KOPT-K1 (cell line): ENCODE measurements around the gene METTL17.

Experiments
- H3K27ac ChIP-seq: fragments of 200-600 bp; sonication (generic); 2 replicates; pipeline ENCODE4 v1.5.1; 2016; ENCODE audit warnings: antibody characterized with exemption, mild to moderate bottlenecking, low read depth, low read length; ENCODE audit not compliant: poor library complexity, severe bottlenecking
- H3K36me3 ChIP-seq: fragments of 200-600 bp; sonication (generic); 2 replicates; pipeline ENCODE4 v1.5.1; 2017; ENCODE audit warnings: antibody characterized with exemption, mild to moderate bottlenecking, low read length, moderate library complexity; ENCODE audit not compliant: insufficient read depth
- H3K9me3 ChIP-seq: fragments of 200-600 bp; sonication (generic); 2 replicates; pipeline ENCODE4 v1.5.1; 2017; ENCODE audit warnings: antibody characterized with exemption, low read length, mild to moderate bottlenecking; ENCODE audit not compliant: insufficient read depth, poor library complexity, severe bottlenecking

METTL17 gene

DNA sequence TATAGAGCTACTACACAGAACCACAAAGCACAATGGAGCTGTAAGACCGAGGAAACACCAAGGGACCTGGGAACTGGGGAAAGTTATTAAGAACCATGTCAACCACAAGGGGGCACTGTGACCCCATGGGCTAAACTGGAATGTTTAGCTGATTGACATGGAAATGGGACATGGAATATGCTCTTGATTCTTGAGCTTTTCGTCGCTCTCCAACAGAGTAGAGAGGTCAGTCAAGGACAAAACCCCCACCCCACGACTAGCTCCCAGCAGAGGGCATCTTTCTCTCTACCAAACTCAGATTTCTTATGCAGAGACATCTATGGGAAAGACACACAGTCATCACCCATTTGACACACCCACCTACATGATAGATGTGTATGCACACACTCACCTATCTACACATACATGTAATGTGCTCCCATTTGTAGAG lies 25.0 kb downstream of the METTL17 start:
- Histone ChIP-seq H3K36me3 (no peaks in the 10 kb centered on the region), H3K27ac (no peak overlapping the region), H3K9me3 (no peaks in the 10 kb centered on the region)

DNA sequence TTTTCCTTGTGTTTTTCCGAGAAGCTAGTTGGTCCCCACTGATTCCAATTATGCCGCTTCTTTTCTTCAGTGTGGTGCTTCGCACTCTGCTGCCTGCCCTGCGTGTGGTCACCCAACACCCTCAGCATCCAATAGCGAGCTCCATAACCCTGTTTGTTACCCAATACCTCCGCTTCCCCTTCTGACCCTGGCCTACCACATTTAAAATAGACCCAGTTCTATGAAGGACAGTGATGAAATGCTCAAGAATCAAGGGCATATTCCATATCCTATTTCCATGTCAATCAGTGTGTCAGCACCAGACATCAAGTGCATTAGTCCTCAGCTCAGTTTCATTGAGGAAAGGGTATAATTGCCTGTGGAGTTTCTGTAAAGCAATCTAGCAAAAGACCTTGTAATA lies 25.5 kb downstream of the METTL17 start:
- no peaks in the 10 kb centered on the region for H3K36me3 ChIP-seq
- no peaks in the 10 kb centered on the region for H3K9me3 ChIP-seq
- no peak overlapping the region for H3K27ac ChIP-seq

DNA sequence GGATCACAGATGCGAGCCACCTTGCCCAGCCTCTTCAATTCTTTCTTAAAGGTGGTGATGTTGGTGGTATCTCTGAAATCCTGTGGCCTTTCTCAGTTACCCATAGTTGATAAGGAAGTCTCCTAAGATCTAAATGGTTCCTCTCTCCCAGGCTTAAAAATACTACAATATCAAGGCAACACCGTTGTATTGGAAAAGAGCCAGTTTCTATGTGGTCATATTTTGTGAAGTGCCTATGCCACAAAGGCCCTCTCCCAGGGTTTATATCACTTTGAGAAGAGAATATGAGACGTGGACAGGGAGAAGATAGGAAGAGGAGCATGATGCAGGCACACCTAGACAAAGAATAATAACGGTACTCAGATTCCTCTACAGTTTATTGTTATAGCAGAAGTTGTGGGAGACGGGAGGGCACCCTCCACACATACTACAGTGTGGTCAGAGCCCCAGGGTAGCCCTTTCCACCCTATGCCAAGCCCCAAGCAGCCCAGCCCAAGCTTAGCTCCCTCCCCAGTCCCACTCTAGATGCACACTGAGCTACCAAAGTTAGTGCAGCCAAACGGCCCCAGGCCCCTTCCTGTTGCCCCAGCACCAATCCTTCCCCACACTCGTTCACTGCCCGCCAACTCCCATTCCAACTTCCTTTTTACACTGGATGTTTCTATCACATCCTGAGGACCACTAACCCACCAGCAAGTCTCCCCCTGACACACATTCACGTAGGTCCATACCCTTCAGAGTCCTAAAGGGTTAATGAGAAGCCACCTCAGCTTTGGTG lies 26.8 kb downstream of the METTL17 start:
- no peaks in the 10 kb centered on the region for H3K36me3 ChIP-seq
- no peak overlapping the region for H3K27ac ChIP-seq
- no peaks in the 10 kb centered on the region for H3K9me3 ChIP-seq

DNA sequence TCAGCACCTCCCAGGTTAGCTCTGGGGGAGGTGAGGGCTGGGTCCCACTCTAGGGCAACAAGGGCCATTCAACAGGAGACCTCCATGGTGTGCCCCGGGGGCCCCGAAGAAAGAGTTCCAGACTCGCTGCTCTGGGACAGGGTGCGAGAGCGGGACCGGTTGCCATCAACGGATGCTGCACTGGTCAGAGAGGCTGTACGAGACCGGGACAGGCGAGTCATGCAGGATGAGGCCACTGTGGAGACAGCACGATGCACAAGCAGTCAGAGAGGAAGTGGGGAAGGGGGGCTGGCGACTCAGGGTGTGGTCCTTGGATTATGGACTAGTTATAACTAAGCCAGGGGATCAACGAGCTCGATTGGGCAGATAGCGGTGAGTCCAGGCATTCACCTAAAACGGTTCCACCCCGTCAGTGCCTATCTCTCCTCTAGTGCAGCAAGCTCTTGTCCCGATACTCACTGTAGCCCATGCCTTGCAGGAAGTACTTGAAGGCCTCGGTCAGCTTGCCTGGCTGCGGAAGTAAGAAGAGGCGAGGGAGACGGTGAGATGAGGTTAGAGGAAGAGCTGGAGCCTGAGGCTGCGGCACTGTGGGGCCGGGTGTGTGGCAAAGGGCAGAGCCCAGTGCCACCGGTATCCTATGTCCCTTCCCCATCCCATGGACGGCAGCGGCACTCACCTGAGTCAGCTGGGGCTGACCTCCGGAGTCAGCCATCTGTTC lies 27.9 kb downstream of the METTL17 start:
- Histone ChIP-seq H3K36me3 (no peaks in the 10 kb centered on the region), H3K9me3 (no peaks in the 10 kb centered on the region), H3K27ac (no peak overlapping the region)

GRCh38 chr14:21018286-21018685 lies 28.5 kb downstream of the METTL17 start:
- Histone ChIP-seq H3K27ac (no peak overlapping the region), H3K9me3 (no peaks in the 10 kb centered on the region), H3K36me3 (no peaks in the 10 kb centered on the region)

DNA sequence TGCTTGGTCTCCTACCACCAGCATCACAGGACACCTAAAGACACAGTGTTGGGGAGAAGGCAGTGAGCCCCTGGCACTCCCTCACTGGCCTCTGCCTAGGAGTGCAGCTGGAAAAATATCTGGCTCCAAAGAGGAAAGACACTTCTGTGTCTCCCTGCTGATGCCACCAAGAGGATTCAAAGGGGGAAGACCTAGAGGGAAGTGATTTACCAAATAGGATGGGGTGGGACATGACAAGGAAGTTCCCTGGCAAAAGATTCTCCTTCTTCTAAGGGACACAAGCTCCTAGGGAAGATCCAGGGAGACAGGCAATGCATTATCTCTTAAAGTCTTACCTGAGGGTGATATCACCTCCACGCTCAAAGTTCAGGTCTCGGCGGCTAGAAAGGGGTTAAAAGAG lies 29.0 kb downstream of the METTL17 start:
- H3K27ac ChIP-seq = no peak overlapping the region
- H3K36me3 ChIP-seq = no peaks in the 10 kb centered on the region

DNA sequence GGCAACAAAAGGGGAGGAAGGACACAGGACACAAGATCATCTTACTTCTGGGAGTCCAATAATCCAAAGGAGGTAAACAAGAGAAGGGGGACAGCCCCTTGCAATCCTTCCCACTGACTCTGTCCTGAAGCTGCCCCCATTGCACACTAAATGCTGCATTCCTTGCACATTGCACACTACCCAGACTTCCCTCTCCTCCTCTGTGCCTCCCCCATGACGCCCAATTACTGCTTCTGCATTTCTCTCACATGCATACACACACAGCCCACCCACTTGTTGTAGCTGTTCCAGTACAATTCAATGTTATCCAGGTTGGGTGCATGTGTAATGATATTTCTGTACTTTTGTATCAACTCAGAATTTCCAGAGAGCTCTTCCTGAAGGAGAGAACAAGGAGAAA lies 29.6 kb downstream of the METTL17 start:
- H3K27ac ChIP-seq = no peak overlapping the region
- H3K36me3 ChIP-seq = no peaks in the 10 kb centered on the region
- H3K9me3 ChIP-seq = no peaks in the 10 kb centered on the region

More for the DNA sequence above, 29.0 kb downstream of the METTL17 start:
- H3K9me3 ChIP-seq = no peaks in the 10 kb centered on the region

DNA sequence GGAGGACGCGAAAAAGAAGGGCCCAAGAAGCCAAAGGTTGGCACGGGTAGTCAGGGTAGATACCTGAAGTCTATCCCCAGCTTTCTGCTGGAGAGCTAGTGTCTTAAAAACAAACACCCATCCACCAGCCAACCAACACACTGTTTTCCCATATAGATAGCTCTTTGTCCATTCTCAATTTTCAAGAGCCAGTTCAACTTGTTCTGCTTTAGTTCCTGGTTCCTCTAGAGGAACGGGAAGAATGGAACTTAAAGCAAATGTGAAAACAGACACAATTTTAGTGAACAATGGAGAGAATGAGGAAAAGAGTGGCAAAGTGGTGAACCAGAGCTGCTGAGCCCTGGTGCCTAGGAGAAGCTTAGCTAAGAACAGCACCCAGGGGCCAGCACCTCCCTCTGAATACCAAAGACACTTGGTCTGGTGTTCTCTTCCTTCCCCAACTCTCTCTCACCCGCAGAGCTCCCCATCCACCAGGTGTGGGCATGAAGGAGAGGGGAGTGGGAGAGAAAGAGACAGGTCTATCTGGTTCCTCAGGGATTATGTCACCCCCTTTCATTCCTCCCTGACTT lies 31.3 kb downstream of the METTL17 start:
- Histone ChIP-seq H3K27ac (no peak overlapping the region), H3K36me3 (no peaks in the 10 kb centered on the region)

GRCh38 chr14:21022686-21023085 lies 32.9 kb downstream of the METTL17 start:
- Histone ChIP-seq H3K36me3 (no peaks in the 10 kb centered on the region), H3K9me3 (no peaks in the 10 kb centered on the region), H3K27ac (no peak overlapping the region)

More for the DNA sequence above, 31.3 kb downstream of the METTL17 start:
- H3K9me3 ChIP-seq = no peaks in the 10 kb centered on the region

- no peaks in the 10 kb centered on the region for H3K9me3 ChIP-seq
- no peaks in the 10 kb centered on the region for H3K36me3 ChIP-seq
- H3K27ac ChIP-seq = no peak overlapping the region
Observed at GRCh38 chr14:21023174-21023573, 33.4 kb downstream of the METTL17 start.

DNA sequence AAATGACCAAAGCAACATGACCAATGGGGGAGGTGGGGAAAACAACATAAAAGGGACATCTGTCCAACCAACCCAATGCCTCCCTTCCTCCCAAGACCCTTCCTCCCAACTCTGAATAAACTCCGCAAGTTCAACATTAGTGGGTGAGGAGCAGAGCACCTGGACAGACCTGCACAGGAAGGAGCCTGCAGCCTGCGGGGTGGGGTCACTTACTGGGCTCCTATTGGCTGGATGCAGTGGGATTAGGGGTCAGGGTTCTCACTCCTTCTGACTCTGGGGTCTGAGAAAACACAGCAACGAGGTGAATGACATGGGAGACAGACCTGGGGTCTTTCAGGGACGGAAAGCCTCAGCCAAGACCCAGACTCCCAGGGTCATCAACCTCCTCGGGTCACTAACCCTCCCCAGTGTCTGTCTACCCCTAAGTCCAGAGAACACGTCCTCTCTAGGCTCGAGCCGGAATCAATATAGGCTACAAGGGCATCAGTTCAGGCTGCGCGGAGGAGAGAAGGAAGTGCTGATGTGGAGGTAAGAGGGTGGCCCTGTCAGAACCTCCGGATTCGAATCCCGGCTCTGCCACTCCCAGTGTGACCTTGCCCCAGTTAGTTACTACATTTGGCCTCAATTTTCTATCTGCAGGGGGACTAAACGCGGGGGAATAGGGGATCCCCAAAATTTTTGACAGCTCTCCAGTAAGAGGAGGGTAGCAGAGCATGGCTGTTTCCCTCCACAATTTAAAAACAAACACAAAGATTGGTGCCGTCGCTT lies 34.2 kb downstream of the METTL17 start:
- H3K36me3 ChIP-seq = no peaks in the 10 kb centered on the region
- H3K27ac ChIP-seq = no peak overlapping the region

DNA sequence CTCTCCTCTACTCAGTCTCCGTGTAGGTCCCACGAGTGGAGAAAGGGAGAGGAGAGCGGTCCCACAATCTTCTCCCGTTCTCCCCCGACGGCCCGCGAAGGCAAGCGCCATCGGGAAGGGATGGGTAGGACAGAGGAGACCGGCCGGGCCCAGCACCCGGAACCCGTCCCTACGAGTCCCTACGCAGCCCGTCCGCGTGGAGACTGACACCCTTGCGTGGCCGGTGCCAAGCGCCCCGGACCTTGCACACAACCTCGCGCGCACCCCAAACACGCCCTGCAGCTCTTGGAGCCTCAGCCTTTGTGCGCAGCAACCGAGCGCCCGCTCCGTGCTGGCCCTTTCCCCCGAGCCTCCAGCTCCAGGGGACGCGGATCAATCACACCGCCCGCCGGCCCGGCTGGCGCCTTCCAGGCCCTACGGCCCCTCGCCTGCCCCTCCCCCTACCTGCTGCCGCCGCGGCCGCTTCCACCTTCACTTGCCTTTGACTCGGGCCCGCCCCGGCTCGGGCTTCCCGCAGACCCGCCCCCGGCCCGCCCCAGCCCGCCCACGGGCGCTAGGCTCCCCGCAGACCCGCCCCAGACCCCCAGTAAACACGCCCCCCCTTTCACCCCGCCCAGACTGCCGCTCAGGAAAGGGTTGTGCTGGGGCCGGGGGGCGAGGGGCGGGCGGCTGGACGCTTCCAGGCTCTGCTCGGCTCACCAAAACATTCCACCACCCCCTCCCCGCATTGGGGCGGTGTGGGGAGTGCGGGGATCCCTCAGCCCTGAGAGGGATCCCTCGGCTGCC lies 35.0 kb downstream of the METTL17 start, which contains the start of gene NDRG2:
TSS of gene NDRG2 (minus strand) at position 477 of the 786 bp plus-strand sequence. CDS start 1,746 bp downstream, outside the sequence.
- H3K27ac ChIP-seq = no peak within 1 kb of the TSS
- H3K9me3 ChIP-seq = no peaks in the 10 kb centered on the region
- no peaks in the 10 kb centered on the region for H3K36me3 ChIP-seq

More for the DNA sequence above, 34.2 kb downstream of the METTL17 start:
- no peaks in the 10 kb centered on the region for H3K9me3 ChIP-seq

- Histone ChIP-seq H3K27ac (no peak overlapping the region), H3K9me3 (no peaks in the 10 kb centered on the region)
Observed at GRCh38 chr14:21025371-21026273, 35.8 kb downstream of the METTL17 start.

More at GRCh38 chr14:21025371-21026273, 35.8 kb downstream of the METTL17 start:
- no peaks in the 10 kb centered on the region for H3K36me3 ChIP-seq
